GM12878 (cell line): ENCODE results near the gene UTP11. TPM values are rescaled to one million over a fixed set of nuclear protein-coding genes. Genes with fewer than 3 reads are reported as not detected.

Experiments
- CBX3 ChIP-seq: fragments of 200-600 bp; sonication (generic); IDR thresholded peaks from 2 replicates; pipeline ENCODE4 v1.6.1; 2016; ENCODE audit warnings: low read depth, borderline replicate concordance
- DPF2 ChIP-seq: fragments of 450-650 bp; IDR thresholded peaks from 2 replicates; pipeline ENCODE4 v1.6.1; 2017; ENCODE audit warnings: mild to moderate bottlenecking
- EGR1 ChIP-seq, 2 experiments: IDR thresholded peaks; 1 replicate in 1 of 2; 2 replicates in 1 of 2; pipeline ENCODE4 v1.6.1; 2011 to 2012; ENCODE audit warnings: low read depth in 2 of 2, low read length in 2 of 2, borderline replicate concordance in 1 of 2, mild to moderate bottlenecking in 1 of 2, moderate library complexity in 1 of 2
- EZH2 ChIP-seq: IDR thresholded peaks from 2 replicates; pipeline ENCODE4 v1.6.1; 2012; ENCODE audit warnings: low read depth, mild to moderate bottlenecking, control low read depth, inconsistent platforms, low read length, borderline replicate concordance; ENCODE audit not compliant: control insufficient read depth
- HDGF ChIP-seq: fragments of 450-650 bp; IDR thresholded peaks from 2 replicates; pipeline ENCODE4 v1.6.1; 2016; ENCODE audit warnings: antibody characterized with exemption
- IKZF1 ChIP-seq: fragments of 450-650 bp; conservative IDR thresholded peaks from 2 replicates; pipeline ENCODE4 v1.6.1; 2017; ENCODE audit warnings: antibody characterized with exemption, mild to moderate bottlenecking
- KAT2A ChIP-seq: conservative IDR thresholded peaks from 2 replicates; pipeline ENCODE4 v1.6.1; 2011; ENCODE audit warnings: low read depth, low read length; ENCODE audit not compliant: control insufficient read depth
- MYB ChIP-seq: fragments of 150-350 bp; IDR thresholded peaks from 2 replicates; pipeline ENCODE4 v1.6.1; 2014; ENCODE audit warnings: mild to moderate bottlenecking, low read depth, low read length, borderline replicate concordance
- NR2F1 ChIP-seq: fragments of 450-650 bp; conservative IDR thresholded peaks from 2 replicates; pipeline ENCODE4 v1.6.1; 2017; ENCODE audit warnings: mild to moderate bottlenecking
- RAD21 ChIP-seq: IDR thresholded peaks from 2 replicates; pipeline ENCODE4 v1.6.1; 2011; ENCODE audit warnings: mild to moderate bottlenecking, low read depth, low read length, moderate library complexity; ENCODE audit not compliant: insufficient read depth
- STAT3 ChIP-seq: IDR thresholded peaks from 2 replicates; pipeline ENCODE4 v1.6.1; 2011; ENCODE audit warnings: low read depth, low read length, improper control_type of control experiment
- polyA plus RNA-seq, 11 experiments: library from polyadenylated mRNA; depleted of rRNA in 4 of 11; unstranded in 6 of 11; stranded (reverse) in 5 of 11; fragments of >200 nt; fragmentation: Nextera tagmentation in 4 of 11; fragmentation: Illumina TruSeq in 1 of 11; extraction: Ambion mirVana in 4 of 11; extraction: Trizol in 1 of 11; gene quantifications; 1 replicate in 1 of 11; 2 replicates in 10 of 11; pipeline versions ENCODE4 v1.2.1 to v1.2.3, GENCODE V29; 2011 to 2016; ENCODE audit warnings: inconsistent platforms in 2 of 11, missing spikeins in 2 of 11, low read depth in 1 of 11
- total RNA-seq, 4 experiments: library from RNA; depleted of rRNA in 3 of 4; stranded (reverse); fragments of >200 nt in 3 of 4; fragmentation: Illumina TruSeq in 1 of 4; extraction: Trizol in 1 of 4; gene quantifications; 2 replicates each; pipeline versions ENCODE4 v1.2.1 to v1.2.3, GENCODE V29; 2013 to 2021
- TF ChIP-seq, protein P1 (sequence below): fragments of 450-650 bp; IDR thresholded peaks from 2 replicates; pipeline ENCODE4 v1.6.1; 2017; ENCODE audit warnings: mild to moderate bottlenecking, moderate library complexity

UTP11 gene
- total and polyA plus RNA-seq, 10 of the 15 experiments (the other 5 are each of a cell fraction or from before 2014, with no cell fraction given) = 34.5 to 146 (median 64.2) TPM

GRCh38 chr1:38005195-38006007, 7.1 kb upstream of the UTP11 start, which contains the start of gene FHL3 (continued):
- TF ChIP-seq, protein P1, sequence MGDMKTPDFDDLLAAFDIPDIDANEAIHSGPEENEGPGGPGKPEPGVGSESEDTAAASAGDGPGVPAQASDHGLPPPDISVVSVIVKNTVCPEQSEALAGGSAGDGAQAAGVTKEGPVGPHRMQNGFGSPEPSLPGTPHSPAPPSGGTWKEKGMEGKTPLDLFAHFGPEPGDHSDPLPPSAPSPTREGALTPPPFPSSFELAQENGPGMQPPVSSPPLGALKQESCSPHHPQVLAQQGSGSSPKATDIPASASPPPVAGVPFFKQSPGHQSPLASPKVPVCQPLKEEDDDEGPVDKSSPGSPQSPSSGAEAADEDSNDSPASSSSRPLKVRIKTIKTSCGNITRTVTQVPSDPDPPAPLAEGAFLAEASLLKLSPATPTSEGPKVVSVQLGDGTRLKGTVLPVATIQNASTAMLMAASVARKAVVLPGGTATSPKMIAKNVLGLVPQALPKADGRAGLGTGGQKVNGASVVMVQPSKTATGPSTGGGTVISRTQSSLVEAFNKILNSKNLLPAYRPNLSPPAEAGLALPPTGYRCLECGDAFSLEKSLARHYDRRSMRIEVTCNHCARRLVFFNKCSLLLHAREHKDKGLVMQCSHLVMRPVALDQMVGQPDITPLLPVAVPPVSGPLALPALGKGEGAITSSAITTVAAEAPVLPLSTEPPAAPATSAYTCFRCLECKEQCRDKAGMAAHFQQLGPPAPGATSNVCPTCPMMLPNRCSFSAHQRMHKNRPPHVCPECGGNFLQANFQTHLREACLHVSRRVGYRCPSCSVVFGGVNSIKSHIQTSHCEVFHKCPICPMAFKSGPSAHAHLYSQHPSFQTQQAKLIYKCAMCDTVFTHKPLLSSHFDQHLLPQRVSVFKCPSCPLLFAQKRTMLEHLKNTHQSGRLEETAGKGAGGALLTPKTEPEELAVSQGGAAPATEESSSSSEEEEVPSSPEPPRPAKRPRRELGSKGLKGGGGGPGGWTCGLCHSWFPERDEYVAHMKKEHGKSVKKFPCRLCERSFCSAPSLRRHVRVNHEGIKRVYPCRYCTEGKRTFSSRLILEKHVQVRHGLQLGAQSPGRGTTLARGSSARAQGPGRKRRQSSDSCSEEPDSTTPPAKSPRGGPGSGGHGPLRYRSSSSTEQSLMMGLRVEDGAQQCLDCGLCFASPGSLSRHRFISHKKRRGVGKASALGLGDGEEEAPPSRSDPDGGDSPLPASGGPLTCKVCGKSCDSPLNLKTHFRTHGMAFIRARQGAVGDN = peak; percentile 20; the same call in 1 of the 2 replicates
- TF ChIP-seq STAT3 = no peak
- TF ChIP-seq MYB = no peak
- no peak for TF ChIP-seq DPF2
- no peak for TF ChIP-seq KAT2A
- no peak for TF ChIP-seq HDGF
- peak; percentile 53 for TF ChIP-seq IKZF1
- TF ChIP-seq NR2F1 = peak; percentile 59
- peak in 1 of 2 experiments; percentile 70; a peak in 1 of 3 replicates for TF ChIP-seq EGR1 (IDR thresholded peaks at IDR 0.05; ENCODE audit: borderline replicate concordance in 1 of 2, low read depth in 2 of 2, low read length in 2 of 2)
- no peak for TF ChIP-seq RAD21
- TF ChIP-seq CBX3 = no peak
- no peak for TF ChIP-seq EZH2
